GM12891 (cell line): ENCODE measurements around the gene TADA1.

ENCODE experiments used
- PAX5 ChIP-seq: IDR thresholded peaks from 2 replicates; pipeline ENCODE4 v1.6.1; 2011; ENCODE audit warnings: low read length, moderate library complexity, mild to moderate bottlenecking; ENCODE audit not compliant: insufficient read depth, severe bottlenecking
- POLR2A ChIP-seq: IDR thresholded peaks from 2 replicates; pipeline ENCODE4 v1.6.1; 2011; ENCODE audit warnings: low read depth, low read length, control low read depth
- POLR2AphosphoS5 ChIP-seq: IDR thresholded peaks from 2 replicates; pipeline ENCODE4 v1.6.1; 2011; ENCODE audit warnings: low read depth, low read length, control low read depth
- POU2F2 ChIP-seq: IDR thresholded peaks from 2 replicates; pipeline ENCODE4 v1.6.1; 2011; ENCODE audit warnings: low read depth, mild to moderate bottlenecking, control low read depth, low read length, moderate library complexity
- SPI1 ChIP-seq: IDR thresholded peaks from 2 replicates; pipeline ENCODE4 v1.6.1; 2011; ENCODE audit warnings: low read depth, low read length, control low read depth
- TAF1 ChIP-seq: IDR thresholded peaks from 2 replicates; pipeline ENCODE4 v1.6.1; 2011; ENCODE audit warnings: low read depth, low read length, control low read depth

GRCh38 chr1:166808952-166809351 lies 67.1 kb downstream of the TADA1 start:
- no peak for TF ChIP-seq POLR2AphosphoS5
- no peak for TF ChIP-seq SPI1
- no peak for TF ChIP-seq POLR2A
- no peak for TF ChIP-seq TAF1
- TF ChIP-seq POU2F2: no peak
- TF ChIP-seq PAX5: no peak
